Subcutaneous abdominal adipose tissue (tissue), 5 donors: ENCODE measurements around the gene PDZRN4.
"Not testable (repeated sequence)": the region's sequence is repeated elsewhere in the genome, so short reads cannot be mapped to it uniquely, and the experiment has no call there.

Experiments
- H3K27ac ChIP-seq: one replicate; pipeline ENCODE4 v1.7.0; 2013; ENCODE audit warnings: low read depth, mild to moderate bottlenecking, inconsistent platforms, low read length, moderate library complexity
- H3K27me3 ChIP-seq, 5 donors: one replicate each; pipeline ENCODE4 v1.7.0; 2013; ENCODE audit warnings: low read length in 5 of 5, inconsistent platforms in 1 of 5; ENCODE audit not compliant: control insufficient read depth in 5 of 5, insufficient read depth in 4 of 5
- H3K36me3 ChIP-seq, 5 donors: one replicate each; pipeline ENCODE4 v1.7.0; 2013; ENCODE audit warnings: low read length in 5 of 5; ENCODE audit not compliant: control insufficient read depth in 5 of 5, insufficient read depth in 5 of 5
- H3K4me1 ChIP-seq, 5 donors: one replicate each; pipeline ENCODE4 v1.7.0; 2013; ENCODE audit warnings: low read length in 5 of 5, mild to moderate bottlenecking in 3 of 5, moderate library complexity in 1 of 5; ENCODE audit not compliant: control insufficient read depth in 5 of 5, insufficient read depth in 5 of 5
- H3K4me3 ChIP-seq, 5 donors: one replicate each; pipeline ENCODE4 v1.7.0; 2013; ENCODE audit warnings: low read length in 5 of 5, low read depth in 1 of 5
- H3K9ac ChIP-seq, 5 donors: one replicate each; pipeline ENCODE4 v1.7.0; 2013; ENCODE audit warnings: low read length in 5 of 5, mild to moderate bottlenecking in 4 of 5, moderate library complexity in 3 of 5
- H3K9me3 ChIP-seq, 5 donors: one replicate each; pipeline ENCODE4 v1.7.0; 2013; ENCODE audit warnings: low read length in 5 of 5; ENCODE audit not compliant: control insufficient read depth in 5 of 5
- donor health status: healthy.
- donor health status: healthy.
- donor health status: healthy.
- donor health status: healthy.
- donor health status: healthy.

The PDZRN4 gene

DNA sequence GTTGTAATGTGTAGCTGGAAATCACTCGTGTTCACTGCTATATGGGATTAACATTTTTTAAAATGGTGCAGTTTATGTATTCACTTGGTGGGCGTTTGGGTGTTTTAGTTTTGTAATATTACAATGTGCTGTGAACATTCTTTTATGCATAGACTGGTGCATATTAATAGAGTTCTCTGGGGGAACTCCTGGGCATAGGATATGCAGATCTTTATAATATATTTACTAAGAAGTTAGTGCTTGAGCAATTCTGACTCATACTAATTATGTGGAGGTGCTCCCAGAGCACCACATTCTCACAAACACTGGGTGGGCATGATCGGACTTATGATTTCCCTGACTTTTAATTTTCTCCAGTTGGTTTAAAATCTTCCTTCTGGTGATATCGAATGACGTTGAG lies 342.3 kb downstream of the PDZRN4 start:
- Histone ChIP-seq H3K9ac (no peak overlapping the region), H3K27ac (no peak overlapping the region), H3K4me1 (no peaks in the 10 kb centered on the region), H3K36me3 (no peaks in the 10 kb centered on the region), H3K27me3 (no peaks in the 10 kb centered on the region), H3K9me3 (no peaks in the 10 kb centered on the region), H3K4me3 (no peak overlapping the region)

DNA sequence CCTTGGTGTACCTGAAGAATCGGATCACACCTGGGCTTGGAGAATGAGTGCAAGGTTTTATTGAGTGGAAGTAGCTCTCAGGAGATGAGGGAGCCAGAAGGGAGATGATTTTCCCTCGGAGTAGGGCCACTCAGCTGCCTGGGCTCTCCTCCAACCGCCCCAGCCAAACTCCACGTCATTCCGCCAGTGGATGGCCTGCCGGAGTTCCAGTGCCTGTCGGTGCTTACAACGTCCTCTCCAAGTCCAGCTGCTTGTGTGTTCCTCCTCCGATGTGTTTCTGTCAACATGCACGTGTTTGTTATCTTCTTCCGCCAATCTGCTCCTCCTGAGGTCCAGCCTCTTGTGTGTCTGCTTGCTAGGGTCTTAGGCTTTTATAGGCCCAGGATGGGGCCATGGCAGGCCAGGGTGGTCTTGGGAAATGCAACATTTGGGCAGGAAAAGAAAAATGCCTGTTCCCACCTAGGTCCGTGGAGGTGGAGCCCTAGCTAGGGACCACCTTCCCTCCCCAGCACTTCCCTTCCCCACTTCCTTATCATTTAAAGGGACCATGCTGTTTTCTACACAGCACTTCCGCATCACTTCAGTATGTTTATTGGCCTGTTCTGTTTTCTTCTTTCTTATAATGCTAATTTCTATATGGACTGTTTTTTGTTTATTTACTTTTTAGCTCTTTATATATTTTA lies 343.2 kb downstream of the PDZRN4 start:
- Histone ChIP-seq H3K4me1 (no peaks in the 10 kb centered on the region), H3K9me3 (no peaks in the 10 kb centered on the region), H3K9ac (no peak overlapping the region), H3K4me3 (no peak overlapping the region), H3K36me3 (no peaks in the 10 kb centered on the region), H3K27ac (no peak overlapping the region), H3K27me3 (no peaks in the 10 kb centered on the region)

GRCh38 chr12:41532072-41532471 lies 344.0 kb downstream of the PDZRN4 start:
- Histone ChIP-seq H3K27me3 (no peaks in the 10 kb centered on the region), H3K4me1 (no peaks in the 10 kb centered on the region), H3K36me3 (no peaks in the 10 kb centered on the region), H3K27ac (no peak overlapping the region), H3K4me3 (no peak overlapping the region), H3K9me3 (no peaks in the 10 kb centered on the region), H3K9ac (no peak overlapping the region)

DNA sequence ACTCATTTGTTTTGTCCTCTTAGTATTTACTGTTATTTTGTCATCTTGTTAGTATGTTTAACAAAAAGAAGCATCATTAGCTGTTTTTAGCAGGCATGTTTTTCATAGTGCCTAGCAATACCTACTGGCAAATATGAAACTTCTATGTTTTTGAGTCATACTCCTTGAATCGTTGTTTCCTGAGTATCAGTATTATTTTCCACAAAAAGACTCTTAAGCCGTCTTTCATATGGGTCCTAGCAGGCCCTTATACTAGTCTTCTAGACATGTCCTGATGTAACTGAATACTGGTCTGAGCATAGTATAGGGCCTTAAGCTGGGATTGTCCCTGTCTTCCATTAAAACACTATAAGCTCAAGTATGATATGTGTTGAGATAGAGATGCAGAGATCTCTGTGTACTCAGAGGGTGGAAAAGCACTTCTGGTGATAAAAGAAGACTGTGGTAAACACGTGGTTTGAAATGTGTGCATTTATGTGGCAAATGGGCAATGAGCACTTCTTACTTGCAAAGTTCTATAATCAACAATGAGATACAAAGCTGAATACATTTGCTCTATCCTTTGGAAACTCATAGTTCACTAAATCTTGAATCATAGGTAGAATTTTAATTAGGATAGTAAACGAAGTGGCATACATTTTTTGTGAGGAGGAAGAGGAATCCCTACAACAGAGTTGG lies 348.8 kb downstream of the PDZRN4 start:
- Histone ChIP-seq H3K4me1 (no peaks in the 10 kb centered on the region), H3K9ac (no peak overlapping the region), H3K36me3 (no peaks in the 10 kb centered on the region), H3K9me3 (no peaks in the 10 kb centered on the region), H3K4me3 (no peak overlapping the region), H3K27ac (no peak overlapping the region), H3K27me3 (no peaks in the 10 kb centered on the region)

- H3K9ac ChIP-seq = no peak overlapping the region
- H3K9me3 ChIP-seq = no peaks in the 10 kb centered on the region
- no peaks in the 10 kb centered on the region for H3K27me3 ChIP-seq
- H3K4me3 ChIP-seq = no peak overlapping the region
- no peaks in the 10 kb centered on the region for H3K4me1 ChIP-seq
- no peak overlapping the region for H3K27ac ChIP-seq
- no peaks in the 10 kb centered on the region for H3K36me3 ChIP-seq
These were observed 349.4 kb downstream of the PDZRN4 start for GRCh38 chr12:41537522-41537921.

DNA sequence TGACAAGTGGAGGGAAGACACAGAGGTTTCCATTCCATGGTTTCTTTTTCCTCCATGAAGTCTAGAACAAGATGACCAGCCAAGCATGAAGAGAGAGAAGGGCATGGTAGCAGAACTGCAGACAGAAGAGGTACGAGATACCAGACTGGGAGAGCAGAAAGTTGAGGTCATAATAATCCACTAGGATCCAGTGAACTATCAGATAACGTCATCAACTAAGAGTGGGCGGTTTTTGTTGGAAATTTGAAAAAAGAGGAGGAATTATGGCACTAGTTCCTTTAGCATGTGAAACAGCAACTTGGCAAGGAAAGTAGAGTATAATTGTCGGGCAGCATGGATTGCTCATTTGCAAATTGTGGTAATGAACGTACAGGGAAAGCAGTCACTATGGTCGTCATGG lies 357.6 kb downstream of the PDZRN4 start:
- H3K27me3 ChIP-seq = no peaks in the 10 kb centered on the region
- H3K27ac ChIP-seq = no peak overlapping the region
- no peaks in the 10 kb centered on the region for H3K9me3 ChIP-seq
- H3K4me1 ChIP-seq = no peaks in the 10 kb centered on the region
- no peaks in the 10 kb centered on the region for H3K36me3 ChIP-seq
- no peak overlapping the region for H3K4me3 ChIP-seq
- no peak overlapping the region for H3K9ac ChIP-seq

DNA sequence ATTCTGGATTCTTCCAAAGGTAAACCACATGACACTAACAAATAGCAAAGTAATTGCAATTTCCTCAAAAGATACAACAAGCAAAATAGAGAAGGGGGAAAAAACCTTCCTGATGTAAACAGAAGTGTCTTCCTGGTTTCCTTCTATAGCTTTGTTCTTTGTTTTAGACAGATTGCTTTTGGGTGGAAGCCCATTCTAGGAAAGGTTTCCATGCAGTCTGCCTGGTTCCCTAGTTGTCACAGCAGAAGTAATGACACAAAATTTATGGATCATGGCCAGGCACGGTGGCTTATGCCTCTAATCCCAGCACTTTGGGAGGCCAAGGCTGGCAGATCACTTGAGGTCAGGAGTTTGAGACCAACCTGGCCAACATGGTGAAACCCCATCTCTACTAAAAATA lies 359.0 kb downstream of the PDZRN4 start:
- H3K4me3 ChIP-seq, H3K9me3 ChIP-seq, H3K9ac ChIP-seq: not testable (repeated sequence)

DNA sequence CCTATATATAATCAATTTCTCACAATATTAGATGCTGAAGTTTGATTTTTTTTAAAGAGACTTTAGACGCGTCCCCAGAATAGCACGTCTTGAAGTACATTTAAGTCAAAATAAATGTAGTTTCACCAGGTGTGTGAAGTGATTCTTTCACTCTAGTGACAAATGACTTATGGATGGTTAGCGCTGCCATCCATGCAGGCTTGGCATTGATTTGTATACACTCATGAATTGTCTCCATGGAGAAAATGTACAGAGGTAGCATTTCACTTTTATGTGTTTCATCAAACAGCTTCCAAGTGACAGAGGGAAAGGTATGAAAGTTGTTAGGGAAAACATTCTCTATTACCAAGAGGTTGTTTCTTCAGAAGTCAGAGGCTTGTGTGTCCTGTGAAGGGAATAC lies 360.8 kb downstream of the PDZRN4 start:
- Histone ChIP-seq H3K4me3 (no peak overlapping the region), H3K27me3 (no peaks in the 10 kb centered on the region), H3K27ac (no peak overlapping the region), H3K4me1 (no peaks in the 10 kb centered on the region), H3K9ac (no peak overlapping the region), H3K36me3 (no peaks in the 10 kb centered on the region), H3K9me3 (no peaks in the 10 kb centered on the region)

More for the DNA sequence above, 359.0 kb downstream of the PDZRN4 start:
- not testable (repeated sequence) for H3K27ac ChIP-seq, H3K4me1 ChIP-seq, H3K27me3 ChIP-seq, H3K36me3 ChIP-seq

DNA sequence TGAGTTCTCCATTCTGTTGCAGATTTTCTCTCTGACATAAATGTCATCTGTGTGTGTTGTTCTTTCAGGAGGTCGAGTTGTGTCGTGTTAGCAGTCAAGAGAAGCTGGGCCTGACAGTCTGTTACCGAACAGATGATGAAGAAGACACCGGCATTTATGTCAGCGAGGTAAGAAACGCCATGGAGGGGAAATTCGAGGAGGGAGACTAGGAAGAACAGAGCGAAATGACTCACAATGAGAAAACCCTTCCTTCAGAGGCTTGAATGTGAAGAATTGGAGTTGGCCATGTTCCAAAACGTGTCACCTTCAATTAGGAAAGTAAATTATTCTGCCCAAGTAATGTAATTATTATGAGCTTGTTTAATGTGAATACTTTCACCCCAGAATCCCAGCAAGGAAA lies 364.5 kb downstream of the PDZRN4 start:
- Histone ChIP-seq H3K9me3 (no peaks in the 10 kb centered on the region), H3K4me1 (no peaks in the 10 kb centered on the region)

DNA sequence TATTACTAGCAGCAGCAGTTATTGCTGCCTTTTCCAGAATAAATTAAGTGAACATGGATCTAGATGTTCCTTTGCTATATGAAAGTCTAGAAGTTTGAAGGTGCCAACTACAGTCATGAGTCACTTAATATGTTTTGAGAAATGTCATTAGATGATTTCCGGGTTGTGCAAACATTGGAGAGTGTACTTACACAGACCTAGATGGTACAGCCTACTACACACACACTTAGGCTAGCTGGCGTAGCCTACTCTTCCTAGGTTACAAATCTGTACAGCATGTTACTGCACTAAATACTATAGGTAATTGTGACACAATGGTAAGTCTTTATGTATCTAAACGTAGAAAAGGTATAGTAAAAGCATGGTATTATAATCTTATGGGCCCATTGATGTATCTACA lies 368.1 kb downstream of the PDZRN4 start:
- Histone ChIP-seq H3K27me3 (no peaks in the 10 kb centered on the region), H3K36me3 (no peaks in the 10 kb centered on the region), H3K4me1 (no peaks in the 10 kb centered on the region), H3K9me3 (no peaks in the 10 kb centered on the region), H3K4me3 (no peak overlapping the region), H3K9ac (no peak overlapping the region), H3K27ac (no peak overlapping the region)

More for the DNA sequence above, 364.5 kb downstream of the PDZRN4 start:
- no peak overlapping the region for H3K27ac ChIP-seq
- no peaks in the 10 kb centered on the region for H3K27me3 ChIP-seq
- H3K4me3 ChIP-seq = no peak overlapping the region
- no peaks in the 10 kb centered on the region for H3K36me3 ChIP-seq
- no peak overlapping the region for H3K9ac ChIP-seq
